ENCODE results near the gene TECTA.

- TF ChIP-seq, protein P1, sequence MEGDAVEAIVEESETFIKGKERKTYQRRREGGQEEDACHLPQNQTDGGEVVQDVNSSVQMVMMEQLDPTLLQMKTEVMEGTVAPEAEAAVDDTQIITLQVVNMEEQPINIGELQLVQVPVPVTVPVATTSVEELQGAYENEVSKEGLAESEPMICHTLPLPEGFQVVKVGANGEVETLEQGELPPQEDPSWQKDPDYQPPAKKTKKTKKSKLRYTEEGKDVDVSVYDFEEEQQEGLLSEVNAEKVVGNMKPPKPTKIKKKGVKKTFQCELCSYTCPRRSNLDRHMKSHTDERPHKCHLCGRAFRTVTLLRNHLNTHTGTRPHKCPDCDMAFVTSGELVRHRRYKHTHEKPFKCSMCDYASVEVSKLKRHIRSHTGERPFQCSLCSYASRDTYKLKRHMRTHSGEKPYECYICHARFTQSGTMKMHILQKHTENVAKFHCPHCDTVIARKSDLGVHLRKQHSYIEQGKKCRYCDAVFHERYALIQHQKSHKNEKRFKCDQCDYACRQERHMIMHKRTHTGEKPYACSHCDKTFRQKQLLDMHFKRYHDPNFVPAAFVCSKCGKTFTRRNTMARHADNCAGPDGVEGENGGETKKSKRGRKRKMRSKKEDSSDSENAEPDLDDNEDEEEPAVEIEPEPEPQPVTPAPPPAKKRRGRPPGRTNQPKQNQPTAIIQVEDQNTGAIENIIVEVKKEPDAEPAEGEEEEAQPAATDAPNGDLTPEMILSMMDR (IDR thresholded peaks at IDR 0.05) = no peak
- TF ChIP-seq CREM (CRISPR knock-in tag; IDR thresholded peaks at IDR 0.05) (no peak), ATF2 (CRISPR knock-in tag; IDR thresholded peaks at IDR 0.05; ENCODE audit: borderline replicate concordance, low read depth) (no peak), NFE2L1 (CRISPR knock-in tag; IDR thresholded peaks at IDR 0.05) (no peak), NFYB (CRISPR knock-in tag; conservative IDR thresholded peaks at IDR 0.05; ENCODE audit: low read depth) (no peak), MXD4 (CRISPR knock-in tag; IDR thresholded peaks at IDR 0.05; ENCODE audit: borderline replicate concordance) (no peak), SMAD3 (CRISPR knock-in tag; IDR thresholded peaks at IDR 0.05; ENCODE audit: borderline replicate concordance) (no peak)
- TF ChIP-seq, protein P2, sequence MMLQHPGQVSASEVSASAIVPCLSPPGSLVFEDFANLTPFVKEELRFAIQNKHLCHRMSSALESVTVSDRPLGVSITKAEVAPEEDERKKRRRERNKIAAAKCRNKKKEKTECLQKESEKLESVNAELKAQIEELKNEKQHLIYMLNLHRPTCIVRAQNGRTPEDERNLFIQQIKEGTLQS (CRISPR knock-in tag; conservative IDR thresholded peaks at IDR 0.05) = no peak
- TF ChIP-seq, protein P3, sequence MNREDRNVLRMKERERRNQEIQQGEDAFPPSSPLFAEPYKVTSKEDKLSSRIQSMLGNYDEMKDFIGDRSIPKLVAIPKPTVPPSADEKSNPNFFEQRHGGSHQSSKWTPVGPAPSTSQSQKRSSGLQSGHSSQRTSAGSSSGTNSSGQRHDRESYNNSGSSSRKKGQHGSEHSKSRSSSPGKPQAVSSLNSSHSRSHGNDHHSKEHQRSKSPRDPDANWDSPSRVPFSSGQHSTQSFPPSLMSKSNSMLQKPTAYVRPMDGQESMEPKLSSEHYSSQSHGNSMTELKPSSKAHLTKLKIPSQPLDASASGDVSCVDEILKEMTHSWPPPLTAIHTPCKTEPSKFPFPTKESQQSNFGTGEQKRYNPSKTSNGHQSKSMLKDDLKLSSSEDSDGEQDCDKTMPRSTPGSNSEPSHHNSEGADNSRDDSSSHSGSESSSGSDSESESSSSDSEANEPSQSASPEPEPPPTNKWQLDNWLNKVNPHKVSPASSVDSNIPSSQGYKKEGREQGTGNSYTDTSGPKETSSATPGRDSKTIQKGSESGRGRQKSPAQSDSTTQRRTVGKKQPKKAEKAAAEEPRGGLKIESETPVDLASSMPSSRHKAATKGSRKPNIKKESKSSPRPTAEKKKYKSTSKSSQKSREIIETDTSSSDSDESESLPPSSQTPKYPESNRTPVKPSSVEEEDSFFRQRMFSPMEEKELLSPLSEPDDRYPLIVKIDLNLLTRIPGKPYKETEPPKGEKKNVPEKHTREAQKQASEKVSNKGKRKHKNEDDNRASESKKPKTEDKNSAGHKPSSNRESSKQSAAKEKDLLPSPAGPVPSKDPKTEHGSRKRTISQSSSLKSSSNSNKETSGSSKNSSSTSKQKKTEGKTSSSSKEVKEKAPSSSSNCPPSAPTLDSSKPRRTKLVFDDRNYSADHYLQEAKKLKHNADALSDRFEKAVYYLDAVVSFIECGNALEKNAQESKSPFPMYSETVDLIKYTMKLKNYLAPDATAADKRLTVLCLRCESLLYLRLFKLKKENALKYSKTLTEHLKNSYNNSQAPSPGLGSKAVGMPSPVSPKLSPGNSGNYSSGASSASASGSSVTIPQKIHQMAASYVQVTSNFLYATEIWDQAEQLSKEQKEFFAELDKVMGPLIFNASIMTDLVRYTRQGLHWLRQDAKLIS (CRISPR knock-in tag; IDR thresholded peaks at IDR 0.05; ENCODE audit: borderline replicate concordance) = no peak
Observed at GRCh38 chr11:121082219-121082618, 18.8 kb upstream of the TECTA start.

Data from WTC11 (cell line).